Stimulated activated CD4-positive, alpha-beta T cell treated with anti-CD3 and anti-CD28 coated beads, Interleukin-12 subunit alpha, Interleukin-12 subunit beta, amount 100 ng/mL, for 4 hours (primary cell): ENCODE measurements around the gene AXDND1.
"Not testable (repeated sequence)": the region's sequence is repeated elsewhere in the genome, so short reads cannot be mapped to it uniquely, and the experiment has no call there.

Experiments used
- DNase-seq: peaks from one replicate; pipeline ENCODE4 v3.0.0-alpha.2; 2020

AXDND1 gene

DNA sequence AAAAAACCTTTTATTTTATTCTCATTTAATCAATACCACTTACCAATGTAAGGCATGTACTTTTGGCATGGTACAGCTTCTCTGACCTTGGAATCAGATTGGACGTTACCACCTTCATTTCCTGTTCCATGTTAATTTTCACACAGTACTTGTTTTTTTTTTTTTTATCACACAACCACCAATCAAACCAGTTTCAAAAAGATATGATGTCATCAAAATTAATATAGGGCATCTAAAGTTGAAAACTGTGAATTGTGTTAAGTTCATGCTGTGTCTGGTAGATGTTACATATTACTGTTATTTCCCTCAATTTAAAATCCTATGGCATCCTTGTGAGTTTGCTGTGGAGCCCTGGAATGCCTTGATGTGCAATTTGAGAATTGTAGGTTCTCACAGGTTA, 124.8 kb downstream of the AXDND1 start:
- DNase-seq: no peak

DNA sequence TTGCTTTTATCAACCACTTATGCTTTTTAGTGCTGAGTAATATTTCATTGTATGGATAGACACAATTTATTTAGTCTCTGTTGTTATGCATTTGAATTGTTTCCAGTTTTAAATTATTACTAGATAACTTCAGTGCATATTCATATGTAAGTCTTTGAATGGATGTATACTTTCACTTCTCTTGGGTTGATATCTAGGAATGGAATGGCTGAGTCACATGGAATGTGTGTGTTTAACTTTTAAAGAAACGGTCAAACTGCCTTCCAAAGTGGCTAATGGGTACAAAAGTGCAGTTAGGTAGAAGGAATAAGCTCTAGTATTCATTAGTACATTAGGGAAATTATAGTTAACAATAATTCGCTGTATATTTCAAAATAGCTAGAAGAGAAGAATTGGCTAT, 127.6 kb downstream of the AXDND1 start:
- no peak for DNase-seq

DNA sequence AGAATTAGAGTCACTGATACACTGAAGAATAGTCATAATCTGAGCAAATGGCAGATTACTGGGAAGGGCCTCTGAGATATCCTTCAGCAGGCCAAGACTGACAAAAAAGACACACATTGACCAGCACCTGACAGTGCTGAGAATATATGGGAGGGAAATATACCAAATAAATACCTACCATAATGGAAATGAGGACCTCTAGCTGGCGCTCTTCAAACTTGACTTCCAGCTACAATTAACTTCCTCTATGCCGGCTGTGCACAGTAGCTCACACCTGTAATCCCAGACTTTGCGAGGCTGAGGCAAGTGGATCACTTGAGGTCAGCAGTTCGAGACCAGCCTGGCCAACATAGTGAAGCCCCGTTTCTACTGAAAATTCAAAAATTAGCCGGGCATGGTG, 140.4 kb downstream of the AXDND1 start:
- DNase-seq: no peak

DNA sequence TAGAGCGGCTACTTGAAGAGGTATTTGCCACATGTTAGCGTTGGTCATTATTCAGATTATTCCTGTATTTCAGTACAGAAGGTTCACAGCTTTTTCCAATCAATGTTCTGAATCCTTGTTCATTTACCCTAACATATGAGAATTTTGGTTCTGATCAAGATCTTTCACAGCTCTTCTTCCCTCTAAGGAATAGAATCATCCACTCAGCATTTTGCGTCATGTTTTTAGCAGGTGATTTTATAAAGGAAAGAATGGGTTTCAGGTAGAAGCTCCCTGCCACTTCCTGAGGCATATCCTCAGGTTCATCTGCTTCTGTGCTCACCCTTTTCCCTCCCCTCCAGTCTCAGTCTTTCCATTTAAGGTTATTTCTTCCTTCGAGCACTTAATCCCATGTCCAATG, 143.6 kb downstream of the AXDND1 start:
- no peak for DNase-seq

DNA sequence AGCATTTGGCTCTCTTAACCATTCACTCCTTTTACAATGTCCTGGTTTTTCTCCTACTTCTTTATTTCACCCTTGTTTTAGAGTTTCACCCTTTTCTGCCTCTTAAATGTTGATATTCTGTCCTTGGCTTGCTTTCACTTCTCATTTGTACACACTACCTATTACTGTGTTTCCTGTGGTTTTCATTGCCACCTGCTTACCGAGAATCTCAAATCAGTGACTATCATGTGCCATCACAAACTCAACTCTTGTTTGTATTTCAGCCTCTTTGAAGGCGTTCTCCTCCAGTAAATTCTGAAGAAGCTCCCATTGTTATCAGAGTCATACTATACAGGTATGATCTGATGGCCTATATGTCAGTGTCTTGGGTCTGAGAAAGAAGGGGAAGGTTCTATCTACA, 144.3 kb downstream of the AXDND1 start:
- no peak for DNase-seq

DNA sequence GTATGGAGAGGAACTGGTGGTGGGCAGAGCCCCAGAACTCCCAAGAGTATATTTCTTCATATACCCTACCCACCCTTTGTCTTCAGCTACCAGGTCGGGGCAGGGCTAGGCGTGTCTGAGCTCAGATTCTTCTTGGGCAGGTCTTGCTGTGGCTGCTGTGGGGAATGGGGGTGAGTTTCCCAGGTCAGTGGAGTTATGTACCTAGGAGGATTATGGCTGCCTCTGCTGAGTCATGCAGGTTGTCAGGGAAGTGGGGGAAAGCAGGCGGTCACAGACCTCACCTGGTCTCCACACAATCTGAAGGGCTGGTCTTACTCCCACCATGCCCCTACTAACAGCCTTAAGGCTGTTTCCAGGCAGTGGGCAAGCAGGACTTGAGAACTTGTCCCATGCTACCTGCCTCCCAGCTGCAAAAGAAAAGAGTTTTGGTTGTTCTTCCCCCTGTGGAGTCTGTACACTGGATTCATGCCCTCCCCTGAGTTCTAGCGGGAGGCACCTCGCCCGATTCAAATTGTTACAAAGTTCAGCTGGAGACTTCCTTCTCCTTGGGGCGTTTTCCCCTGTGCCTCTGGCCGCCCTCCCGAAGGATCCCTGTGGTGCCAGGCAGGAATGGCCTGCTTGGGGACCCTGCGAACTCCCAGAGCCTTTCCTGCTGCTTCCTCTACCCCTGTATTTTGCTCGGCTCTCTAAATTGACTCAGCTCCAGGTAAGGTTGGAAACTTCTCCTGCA, 151.4 kb downstream of the AXDND1 start:
- no peak for DNase-seq

DNA sequence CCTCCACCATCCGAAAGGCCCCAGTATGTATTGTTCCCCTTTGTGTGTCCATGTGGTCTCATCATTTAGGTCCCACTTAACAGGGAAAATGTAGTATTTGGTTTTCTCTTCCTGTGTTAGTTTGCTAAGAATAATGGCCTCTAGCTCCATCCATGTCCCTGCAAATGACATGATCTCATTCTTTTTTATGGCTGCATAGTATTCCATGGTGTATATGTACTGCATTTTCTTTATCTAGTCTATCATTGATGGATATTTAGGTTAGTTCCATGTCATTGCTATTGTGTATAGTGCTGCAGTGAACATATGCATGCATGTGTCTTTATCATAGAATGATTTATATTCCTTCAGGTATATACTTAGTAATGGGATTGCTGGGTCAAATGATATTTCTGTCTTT, 152.8 kb downstream of the AXDND1 start:
- DNase-seq: not testable (repeated sequence)

DNA sequence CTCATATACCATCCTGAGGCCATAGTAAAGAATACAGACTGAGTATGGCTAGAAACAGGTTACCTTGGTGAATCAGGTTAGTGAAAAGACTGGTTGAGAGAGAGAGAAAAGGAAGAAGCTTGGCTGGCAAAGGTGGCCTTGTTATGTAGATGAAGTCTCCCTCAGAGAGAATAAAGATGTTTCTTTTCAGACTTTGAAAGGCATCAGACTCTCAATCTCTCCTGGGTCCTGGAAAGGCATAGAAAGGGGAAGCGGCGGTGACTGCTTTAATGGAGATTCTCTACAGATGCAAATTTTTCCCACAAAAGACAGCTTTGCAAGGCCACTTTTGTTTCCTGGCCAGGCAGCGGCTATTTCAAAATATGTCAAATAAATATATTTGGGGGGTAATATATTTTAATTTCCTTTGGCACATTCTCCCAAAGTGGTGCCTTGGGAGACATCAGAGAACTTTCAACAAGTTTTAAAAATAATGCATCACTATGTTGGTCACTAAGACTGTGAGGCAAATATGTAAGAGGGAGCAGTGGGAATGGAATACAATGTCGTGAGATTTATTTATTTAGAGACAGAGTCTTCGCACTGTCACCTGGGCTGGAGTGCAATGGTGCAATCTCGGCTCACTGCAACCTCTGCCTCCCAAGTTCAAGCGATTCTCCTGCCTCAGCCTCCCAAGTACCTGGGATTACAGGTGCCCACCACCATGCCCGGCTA, 163.9 kb downstream of the AXDND1 start:
- no peak for DNase-seq

DNA sequence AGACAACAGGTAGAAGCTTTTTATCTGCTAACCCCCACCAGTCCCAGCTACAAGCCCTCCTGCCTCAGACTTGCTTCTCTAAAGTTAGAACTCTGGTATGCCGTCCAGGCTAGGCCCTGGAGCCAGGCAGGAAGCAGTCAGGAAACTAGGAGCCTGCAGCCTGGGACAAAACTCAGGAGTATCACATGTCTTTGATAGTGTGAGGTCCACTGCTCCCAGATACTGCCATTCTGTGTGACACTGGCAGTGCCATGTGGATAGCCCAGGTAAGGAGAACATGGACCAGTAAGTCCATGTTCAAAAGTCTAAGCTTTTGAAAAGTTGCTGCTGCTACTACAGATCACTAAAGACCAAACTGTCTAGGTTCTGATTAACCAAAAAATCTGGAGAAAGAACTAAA, 164.6 kb downstream of the AXDND1 start:
- DNase-seq: no peak

DNA sequence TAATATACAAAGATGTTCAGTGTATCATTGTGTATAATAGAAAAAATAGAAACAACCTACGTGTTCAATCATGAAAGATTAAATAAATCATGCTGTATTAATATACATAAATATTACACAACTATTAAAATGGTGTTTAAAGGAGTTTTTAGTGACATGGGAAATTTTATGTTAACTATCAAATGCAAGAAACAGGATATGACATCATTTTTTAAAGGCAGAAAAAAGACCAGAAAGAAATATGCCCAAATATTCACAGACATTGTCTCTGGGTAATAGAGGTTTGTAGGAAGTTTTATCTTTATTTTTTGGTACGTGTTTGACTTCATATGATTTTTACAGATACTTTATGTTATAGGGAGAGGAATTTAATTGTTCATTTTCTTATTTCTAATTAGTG, 176.0 kb downstream of the AXDND1 start:
- no peak for DNase-seq

DNA sequence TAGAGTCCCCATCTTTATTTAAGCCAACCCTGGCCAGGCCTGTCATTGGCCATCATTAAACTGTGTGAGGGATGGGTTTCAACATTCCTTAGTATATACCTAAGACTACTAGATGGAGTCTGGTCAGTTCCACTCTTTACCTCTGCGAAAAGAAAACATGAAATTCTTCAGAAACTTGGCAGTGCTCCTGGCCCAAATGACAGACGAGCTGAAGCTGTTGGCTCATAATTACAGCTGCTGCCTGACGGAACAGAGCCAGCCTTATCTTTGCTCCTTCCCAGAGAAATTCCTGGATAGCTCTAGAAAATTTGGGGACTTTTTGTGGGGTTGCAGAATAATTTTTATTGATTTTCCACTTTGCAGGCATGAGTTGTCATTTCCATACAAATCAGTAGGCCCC, 179.6 kb downstream of the AXDND1 start:
- no peak for DNase-seq

DNA sequence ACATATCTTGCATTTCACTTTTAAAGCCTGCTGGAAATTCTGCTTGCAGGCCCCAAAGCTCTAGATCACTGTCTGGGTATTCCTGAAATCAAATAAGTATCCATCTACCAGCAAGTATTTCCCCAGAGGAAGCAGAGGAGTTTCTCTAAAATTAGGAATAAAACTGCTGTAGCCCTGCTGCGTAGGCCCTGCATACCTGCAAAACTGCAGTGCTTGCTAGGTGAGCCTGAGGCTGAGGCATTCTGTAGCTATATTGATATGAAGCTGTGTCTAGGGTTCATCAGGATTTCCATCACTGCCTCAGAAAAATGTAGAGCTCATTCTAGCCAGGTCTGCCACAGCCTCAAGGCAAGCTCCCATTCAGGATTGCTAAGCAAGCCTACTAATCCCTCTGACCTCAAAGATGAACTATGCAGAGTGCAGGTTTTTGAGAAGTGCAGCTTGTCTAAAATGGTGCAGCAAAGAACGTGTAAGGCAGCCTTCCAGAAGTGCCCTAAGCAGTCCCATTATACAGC, 181.3 kb downstream of the AXDND1 start:
- DNase-seq: no peak

DNA sequence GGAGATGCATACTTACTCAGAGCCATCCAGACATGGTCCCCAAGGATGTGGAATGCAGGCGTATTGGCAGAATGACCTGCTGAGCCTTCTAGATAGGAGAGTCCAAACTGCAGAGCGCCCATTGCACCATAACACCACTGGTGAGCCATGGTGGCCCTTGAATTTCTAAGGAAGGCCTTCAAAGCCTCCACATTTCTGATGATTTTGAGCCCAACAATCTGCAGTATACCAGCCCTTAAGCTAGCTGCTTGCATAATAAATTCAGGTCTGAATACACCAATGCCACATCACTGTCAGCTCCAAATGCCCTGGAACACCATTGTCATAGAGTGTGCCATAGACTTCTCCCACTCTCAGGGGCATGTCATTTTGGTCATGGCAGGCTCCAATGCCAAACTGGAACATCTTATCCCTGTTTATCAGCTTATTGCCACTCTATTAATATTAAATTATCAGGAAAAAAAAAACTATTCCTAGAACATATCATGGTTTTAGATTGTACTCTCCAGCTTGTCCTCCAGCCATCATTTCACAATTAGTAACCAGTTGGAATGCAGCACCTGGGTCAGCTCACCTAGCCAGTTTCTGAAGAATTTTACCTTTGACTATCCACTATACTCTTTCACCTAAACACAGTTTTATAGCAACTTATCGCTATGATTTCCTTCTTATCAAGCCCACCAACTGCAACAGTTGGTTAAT, 183.0 kb downstream of the AXDND1 start:
- no peak for DNase-seq

DNA sequence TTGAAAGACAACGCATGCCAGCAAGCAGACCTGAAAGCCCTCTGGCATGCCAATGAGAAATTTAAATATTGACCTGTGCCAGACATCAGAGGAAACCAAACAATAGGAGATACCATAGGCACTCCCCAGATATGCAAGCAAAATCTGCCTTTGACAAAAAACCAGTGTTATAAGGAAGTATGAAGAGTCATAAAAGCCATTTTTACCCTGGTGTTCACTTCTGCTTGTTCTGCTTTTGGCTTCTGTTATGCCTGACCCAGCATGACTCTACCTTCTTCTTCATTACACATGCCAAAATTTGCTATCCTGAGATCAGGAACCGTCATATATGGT, 183.6 kb downstream of the AXDND1 start:
- DNase-seq: no peak

DNA sequence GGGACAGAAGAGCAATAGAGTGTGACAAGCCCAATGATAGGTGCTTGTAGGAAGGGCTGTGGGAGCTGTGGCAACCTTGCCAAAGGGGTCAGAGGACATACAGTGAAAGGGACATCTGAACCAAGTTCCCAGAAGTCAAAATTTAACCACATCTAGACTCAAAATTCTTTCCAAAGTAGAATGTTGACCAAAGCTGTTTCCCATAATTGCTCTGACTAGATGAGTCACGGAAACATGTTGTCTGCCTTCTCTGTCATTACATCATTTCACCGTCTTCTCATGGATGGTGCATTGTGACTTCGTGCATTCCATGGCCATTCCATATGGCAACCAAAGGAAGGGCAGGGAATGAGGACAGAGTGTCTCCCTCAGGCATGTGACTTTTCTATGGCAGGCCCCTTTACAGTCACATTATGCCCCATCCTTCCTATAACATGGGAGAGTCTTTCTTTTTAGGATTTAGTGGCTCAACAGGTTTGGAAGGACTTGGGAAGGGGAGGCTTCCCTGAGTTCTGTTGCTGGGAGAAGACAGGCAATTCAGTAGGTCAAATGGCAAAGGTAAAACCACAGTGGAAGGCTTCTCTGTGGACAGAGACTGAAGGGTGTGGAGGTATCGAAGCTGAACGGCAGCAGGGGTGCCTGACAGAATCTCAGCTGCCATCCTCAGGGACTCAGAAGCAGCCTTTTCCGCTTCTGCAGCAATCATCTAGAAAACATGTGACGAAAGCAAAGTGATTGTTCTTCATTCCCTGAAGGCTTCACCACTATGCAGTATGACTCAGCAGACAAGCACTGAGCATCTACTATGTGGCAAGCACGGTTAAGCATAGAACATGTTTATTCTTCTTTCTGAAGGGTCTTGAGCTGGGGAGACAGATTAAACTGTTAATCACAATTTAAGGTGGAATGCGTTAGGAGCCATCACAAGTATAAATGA, 185.2 kb downstream of the AXDND1 start:
- DNase-seq: no peak

DNA sequence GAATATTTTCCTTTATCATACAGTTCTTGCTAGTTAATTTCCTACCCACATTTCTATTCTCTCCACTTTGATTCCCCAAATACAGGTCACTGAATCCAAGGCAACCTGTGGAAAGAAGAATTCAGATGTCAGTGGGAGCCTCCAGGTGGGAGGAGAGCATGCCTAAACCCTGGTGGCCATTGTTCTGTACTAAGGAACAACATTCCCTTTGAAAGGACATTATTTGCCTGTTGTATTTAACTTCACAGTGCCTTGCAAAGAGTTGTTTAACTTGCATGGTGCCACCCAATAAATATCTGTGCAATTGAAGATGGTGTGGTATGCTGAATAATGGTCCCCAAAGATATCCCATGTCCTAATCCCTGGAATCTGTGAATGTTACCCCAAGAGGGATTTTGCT, 188.7 kb downstream of the AXDND1 start:
- DNase-seq: no peak

DNA sequence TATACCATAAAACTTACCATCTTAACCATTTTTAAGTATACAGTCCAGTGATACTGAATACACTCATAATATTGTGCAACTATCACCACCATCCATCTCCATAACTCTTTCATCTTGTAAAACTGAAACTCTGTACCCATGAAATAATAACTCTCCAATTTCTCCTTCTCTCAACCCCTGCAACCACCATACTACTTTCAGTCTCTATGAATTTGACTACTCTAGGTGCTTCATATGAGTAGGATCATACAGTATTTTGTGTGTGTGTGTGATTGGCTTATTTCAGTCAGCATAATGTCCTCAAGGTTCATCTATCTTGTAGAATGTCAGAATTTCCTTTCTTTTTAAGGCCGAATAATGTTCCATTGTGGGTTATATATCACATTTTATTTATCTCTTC, 192.3 kb downstream of the AXDND1 start:
- DNase-seq: no peak

DNA sequence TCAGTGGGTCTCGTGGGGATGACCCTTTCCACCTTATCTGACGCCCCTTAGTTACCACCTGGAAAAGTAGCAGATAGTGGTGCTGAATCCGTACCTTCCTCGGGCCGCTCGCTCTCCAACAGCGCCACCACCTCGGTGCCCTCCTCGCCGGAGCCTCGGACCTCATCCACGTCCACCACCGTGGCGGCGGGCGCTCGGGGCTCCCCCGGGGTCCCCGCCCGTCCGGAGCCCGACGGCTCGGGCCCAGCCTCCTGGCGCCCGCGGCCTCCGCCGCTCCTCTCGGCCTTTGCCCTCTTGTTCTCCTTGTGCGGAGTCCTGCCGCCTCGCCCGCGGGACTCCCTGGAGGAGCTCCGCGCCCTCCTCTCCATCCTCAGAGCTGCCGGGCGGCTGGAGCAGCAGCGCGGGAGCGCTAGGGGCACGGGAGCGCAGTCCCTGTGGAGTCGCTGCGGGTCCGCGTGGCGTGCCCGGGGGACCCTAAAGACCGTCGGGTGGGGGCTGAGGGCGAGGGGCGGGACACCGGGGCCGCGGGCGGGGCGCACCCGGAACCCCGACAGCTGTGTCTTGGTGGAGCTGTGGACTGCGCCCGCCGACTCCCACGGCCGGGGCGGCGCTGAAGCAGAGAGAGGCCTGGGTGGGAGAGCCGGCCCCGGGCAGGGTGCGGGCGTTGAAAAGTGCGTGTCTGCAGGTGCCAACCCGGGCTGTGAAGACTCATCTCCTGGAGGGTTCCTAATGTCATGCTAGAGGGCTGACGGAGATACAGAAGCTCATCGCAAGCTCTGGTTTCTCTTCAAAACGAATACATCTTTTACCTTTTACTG, 209.9 kb downstream of the AXDND1 start, which contains the start of gene NPHS2:
Gene NPHS2 (minus strand): TSS at position 452 of the 818 bp plus-strand sequence. CDS start 84 bp downstream, at position 368.
- no peak for DNase-seq

DNA sequence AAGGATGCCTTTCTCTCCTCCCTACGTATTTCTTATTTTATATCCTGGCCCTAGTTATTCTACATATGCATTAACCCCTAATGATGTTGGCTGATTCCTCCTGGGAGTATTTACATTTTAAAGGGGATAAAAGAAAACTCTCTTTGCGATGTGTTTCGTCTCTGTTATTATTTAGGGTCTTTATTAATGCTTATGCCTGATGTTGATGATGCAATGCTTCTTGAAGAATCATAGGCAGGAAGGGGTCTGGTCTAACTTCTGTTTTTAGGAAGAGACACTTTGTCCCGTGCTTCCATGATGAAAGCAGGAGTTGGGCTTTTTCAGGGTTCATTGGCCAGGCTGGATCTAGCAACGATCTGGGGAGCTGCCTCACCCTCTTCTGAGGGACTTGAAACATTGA, 210.7 kb downstream of the AXDND1 start:
- DNase-seq: no peak

DNA sequence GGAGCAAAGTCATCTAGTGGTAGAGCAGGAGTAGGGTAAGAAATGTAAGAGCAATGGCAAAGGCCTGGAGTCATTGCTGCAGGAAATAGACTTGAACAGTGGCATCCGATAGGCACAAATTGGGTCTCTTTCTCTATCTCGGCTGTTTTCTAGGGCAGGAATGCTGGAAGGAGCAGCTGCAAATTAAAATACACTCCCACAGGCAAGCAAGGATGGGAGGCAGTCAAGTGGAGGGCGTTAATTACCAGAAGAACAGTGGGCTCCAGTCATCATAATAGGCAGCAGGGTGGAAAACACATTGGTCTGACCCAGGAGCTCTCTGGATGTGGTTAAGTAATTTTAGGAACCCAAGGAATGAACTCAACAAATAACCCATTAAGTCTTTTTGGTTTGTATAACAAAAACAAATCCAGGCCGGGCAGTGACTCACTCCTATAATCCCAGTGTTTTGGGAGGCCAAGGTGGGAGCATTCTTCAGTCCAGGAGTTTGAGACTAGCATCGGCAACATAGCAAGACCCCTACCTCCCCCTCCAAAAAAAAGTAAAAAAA, 218.1 kb downstream of the AXDND1 start:
- DNase-seq: no peak

DNA sequence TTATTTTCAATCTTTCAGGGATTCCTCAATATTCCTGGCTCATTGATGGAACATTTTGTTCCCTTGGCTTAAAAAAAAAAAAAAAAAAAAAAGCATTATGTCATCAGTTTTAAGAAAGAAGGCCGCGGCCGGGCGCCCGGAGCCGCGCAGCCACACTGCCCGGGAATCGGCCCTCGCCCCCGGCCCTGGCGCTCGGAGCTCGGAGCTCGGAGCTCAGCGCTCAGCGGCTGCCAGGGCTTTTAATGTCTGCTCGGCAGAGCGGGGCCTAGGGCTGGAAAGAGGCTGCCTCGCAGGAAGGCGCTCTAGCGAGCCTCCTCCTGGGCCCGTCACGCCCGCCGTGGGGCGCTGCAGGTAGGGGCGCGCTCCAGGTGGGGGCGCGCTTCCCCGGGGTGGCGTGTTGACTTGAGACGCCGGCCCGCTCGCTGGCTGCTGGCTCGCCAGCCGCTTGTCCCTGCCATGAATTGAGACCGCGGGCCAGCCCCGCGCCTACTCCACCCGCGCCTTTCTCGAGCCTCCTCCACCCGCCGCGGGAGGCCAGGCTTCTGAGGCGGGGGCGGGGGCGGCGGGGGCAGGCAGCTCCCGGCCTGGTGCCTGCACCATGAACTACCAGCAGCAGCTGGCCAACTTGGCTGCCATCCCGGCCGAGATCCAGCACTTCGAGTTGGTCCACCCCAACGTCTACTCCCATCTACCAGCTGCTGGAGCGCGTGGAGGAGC, 220.5 kb downstream of the AXDND1 start:
- no peak for DNase-seq
